Neural progenitor cell (in vitro differentiated cells): ENCODE measurements around the gene TLE4.

Experiments
- CTCF ChIP-seq: fragments of 200-600 bp; sonication (generic); IDR thresholded peaks from 2 replicates; pipeline ENCODE4 v1.5.1; 2017; ENCODE audit warnings: antibody characterized with exemption, mild to moderate bottlenecking
- EZH2phosphoT487 ChIP-seq: fragments of 200-600 bp; sonication (generic); IDR thresholded peaks from 2 replicates; pipeline ENCODE4 v1.6.1; 2017; ENCODE audit warnings: antibody characterized with exemption

DNA sequence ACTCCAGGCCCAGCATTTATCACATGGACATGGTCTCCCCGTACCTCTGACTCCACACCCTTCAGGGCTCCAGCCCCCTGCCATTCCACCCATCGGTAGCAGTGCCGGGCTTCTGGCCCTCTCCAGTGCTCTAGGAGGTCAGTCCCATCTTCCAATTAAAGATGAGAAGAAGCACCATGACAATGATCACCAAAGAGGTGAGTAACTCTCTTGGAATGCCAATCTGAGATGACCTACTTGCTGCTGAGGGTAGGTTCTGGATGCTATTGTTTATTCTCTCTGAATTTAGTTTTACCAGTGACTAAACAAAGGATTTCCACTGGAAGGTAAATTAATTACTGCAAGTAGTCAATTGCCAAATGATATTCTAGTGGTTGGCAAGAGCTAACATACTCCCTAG is 80.8 kb downstream of the TLE4 start:
- TF ChIP-seq CTCF (no peak), EZH2phosphoT487 (no peak)
